AG09309 (cell line): ENCODE results near the gene TOMM6.

Experiments
- DNase-seq: peaks from one replicate; pipeline ENCODE4 v3.0.0-alpha.2; 2010; ENCODE audit warnings: low read depth
- H3K4me3 ChIP-seq: 2 replicates; pipeline ENCODE4 v1.5.1; 2011; ENCODE audit warnings: mild to moderate bottlenecking, low read depth, low read length, moderate library complexity; ENCODE audit not compliant: control insufficient read depth
- CTCF ChIP-seq: IDR thresholded peaks from 2 replicates; pipeline ENCODE4 v1.5.1; 2011; ENCODE audit warnings: mild to moderate bottlenecking, low read depth, low read length, inconsistent platforms; ENCODE audit not compliant: insufficient read depth, control insufficient read depth; ENCODE audit errors: missing control alignments

Gene TOMM6

GRCh38 chr6:41755895-41756294 lies 31.6 kb upstream of the TOMM6 start:
- TF ChIP-seq CTCF, result no peak
- DNase-seq, result no peak
- no peak overlapping the region for H3K4me3 ChIP-seq

DNA sequence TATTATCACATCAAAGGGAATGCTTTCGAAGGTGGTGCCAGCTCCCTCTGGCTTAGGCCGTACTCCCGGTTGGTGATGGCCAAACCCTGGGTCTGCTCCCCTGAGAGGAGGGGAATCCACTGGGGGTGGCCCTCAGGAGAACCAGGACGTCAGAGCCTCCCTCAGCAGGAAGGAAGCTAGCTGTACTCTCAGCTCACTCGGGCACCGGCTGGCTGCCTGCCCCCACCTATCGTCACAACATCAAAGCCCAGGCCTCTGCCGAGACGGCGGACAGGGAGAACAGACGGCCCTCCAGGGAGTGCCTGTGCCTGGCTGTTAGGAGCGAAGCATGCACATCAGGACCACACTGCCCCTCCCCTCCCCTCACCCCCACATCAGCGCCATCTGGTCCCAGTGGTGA lies 31.1 kb upstream of the TOMM6 start:
- no peak for TF ChIP-seq CTCF
- H3K4me3 ChIP-seq, result no peak overlapping the region
- no peak for DNase-seq

DNA sequence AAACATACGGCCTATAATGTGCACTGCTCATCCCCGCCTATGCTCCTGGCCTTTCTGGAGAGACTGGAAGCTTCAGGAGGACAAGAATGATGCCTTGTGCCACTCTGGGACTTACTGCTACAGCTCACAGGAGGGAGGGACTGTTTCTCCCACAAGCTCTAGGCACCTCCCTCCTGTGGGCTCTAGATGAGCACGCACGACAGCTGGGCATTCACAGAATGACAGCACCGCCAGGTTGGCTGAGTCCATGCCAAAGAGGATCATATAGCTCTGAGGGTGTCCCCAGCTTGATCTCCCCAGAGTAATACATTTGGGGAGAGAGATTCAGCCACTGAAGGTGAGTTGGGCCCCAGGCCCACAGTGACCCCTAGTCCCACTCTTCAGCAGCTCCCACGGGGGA lies 30.2 kb upstream of the TOMM6 start:
- no peak overlapping the region for H3K4me3 ChIP-seq
- TF ChIP-seq CTCF, result no peak
- no peak for DNase-seq

DNA sequence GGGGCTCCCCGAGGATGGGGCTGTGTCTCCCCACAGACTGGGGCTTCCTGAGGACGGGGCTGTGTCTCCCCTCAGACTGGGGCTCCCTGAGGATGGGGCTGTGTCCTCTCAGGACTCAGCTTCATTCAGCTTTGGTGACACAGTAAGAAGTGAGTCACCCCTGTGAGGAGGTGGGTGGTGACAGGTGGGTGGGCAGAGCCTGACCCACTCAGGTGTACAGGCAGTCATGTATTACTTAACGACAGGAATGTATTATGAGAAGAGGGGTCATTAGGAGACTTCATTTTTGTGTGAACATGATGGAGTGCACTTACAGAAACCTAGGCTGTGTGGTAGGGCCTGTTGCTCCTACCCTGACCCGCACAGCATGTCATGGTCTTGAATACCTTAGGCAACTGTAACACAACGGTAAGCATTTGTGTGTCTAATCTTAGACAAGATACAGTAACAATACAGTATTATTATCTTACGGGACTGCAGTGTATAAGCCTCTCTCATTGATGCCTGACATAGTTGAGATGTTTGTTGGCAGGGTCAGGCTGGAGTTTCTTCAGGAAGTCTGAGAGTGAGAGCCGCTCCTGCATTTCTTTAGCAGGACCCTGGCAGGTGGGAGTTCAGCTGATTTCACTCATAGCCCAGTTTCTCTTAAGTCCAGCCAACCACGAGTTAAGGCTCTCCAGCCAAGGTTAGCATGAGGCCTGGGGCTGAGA lies 29.4 kb upstream of the TOMM6 start:
- H3K4me3 ChIP-seq, result no peak overlapping the region
- DNase-seq, result no peak
- no peak for TF ChIP-seq CTCF

DNA sequence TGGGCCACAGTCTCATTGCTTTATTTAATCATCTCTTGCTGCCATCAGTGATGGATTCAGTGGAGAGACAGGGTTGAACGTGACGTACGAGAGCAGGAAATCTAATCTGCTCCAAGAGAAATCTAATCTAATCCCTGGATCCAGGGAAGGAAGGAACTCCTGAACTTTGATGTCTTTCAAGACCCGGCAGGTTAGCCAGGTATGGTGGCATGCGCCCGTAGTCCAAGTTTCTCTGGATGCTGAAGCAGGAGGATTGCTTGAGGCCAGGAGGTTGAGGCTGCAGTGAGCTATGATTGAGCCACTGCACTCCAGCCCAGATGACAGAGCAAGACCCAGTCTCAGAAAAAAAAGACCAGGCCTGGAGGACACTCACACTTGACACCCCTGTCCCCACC lies 28.9 kb upstream of the TOMM6 start:
- DNase-seq, result no peak
- H3K4me3 ChIP-seq, result no peak overlapping the region
- no peak for TF ChIP-seq CTCF

- H3K4me3 ChIP-seq, result no peak overlapping the region
- no peak for TF ChIP-seq CTCF
- no peak for DNase-seq
These were observed 28.2 kb upstream of the TOMM6 start for GRCh38 chr6:41759106-41759904.
